SK-N-MC (cell line): ENCODE data around the gene SPTSSB.

Source experiments
- EZH2 ChIP-seq: fragments of 200-600 bp; sonication (generic); IDR thresholded peaks from one replicate; pipeline ENCODE4 v1.6.1; 2017; ENCODE audit warnings: antibody characterized with exemption
- FOXP2 ChIP-seq: optimal IDR thresholded peaks from 2 replicates; pipeline ENCODE3; 2011; ENCODE audit warnings: mild to moderate bottlenecking, moderate library complexity; ENCODE audit not compliant: insufficient read depth; ENCODE audit errors: extremely low read length, control extremely low read depth
- POLR2AphosphoS5 ChIP-seq: IDR thresholded peaks from 2 replicates; pipeline ENCODE4 v1.6.1; 2012; ENCODE audit warnings: mild to moderate bottlenecking, low read depth, low read length, borderline replicate concordance

DNA sequence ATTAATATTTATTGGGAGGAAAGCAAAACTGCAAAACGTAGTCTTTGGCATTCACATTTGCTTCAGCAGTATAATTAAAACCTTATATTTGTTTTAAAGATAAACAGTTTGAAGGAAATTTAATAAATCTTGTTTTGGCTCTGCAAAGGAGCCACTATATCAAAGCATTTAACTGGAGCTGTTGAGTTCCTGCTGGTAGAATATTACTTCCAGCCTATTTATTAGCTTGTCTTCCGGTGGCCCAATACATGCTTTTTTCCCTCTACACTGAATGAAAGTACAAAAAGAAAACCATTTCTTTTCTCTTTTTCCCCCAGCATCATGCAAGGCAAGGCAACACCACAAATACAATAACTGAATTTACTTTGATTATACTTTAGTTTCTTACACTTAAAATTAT lies 26.3 kb downstream of the SPTSSB start:
- no peak for TF ChIP-seq POLR2AphosphoS5
- TF ChIP-seq EZH2, result no peak
- TF ChIP-seq FOXP2, result peak; percentile 68
